Activated effector memory CD4-positive, alpha-beta T cell treated with Interleukin-2 at 50 U/mL for 16 hours (primary cell): ENCODE data around the gene YOD1.
"Not testable (repeated sequence)": the region's sequence is repeated elsewhere in the genome, so short reads cannot be mapped to it uniquely, and the experiment has no call there.

Experiments used
- DNase-seq: peaks from one replicate; pipeline ENCODE4 v3.0.0-alpha.2; 2020

Gene YOD1

DNA sequence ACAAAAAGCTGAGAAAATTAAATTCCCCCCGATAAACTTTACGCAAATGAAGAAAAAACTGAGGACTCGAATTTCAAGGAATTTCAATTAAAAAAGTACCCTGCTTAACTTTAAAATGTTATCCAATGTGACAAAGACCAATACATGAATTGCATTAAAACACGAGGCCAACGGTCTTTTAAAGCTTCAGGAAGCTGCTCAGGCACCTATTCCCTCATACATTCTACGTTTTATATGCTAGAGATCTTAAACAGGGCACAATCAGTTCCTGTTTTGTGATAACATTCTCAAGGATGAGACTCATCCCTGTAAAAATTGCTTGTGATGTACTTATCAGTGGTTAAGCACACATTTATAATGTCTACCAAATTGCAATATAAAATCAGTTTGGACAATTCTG is 3.0 kb downstream of the YOD1 start:
- DNase-seq, result no peak

DNA sequence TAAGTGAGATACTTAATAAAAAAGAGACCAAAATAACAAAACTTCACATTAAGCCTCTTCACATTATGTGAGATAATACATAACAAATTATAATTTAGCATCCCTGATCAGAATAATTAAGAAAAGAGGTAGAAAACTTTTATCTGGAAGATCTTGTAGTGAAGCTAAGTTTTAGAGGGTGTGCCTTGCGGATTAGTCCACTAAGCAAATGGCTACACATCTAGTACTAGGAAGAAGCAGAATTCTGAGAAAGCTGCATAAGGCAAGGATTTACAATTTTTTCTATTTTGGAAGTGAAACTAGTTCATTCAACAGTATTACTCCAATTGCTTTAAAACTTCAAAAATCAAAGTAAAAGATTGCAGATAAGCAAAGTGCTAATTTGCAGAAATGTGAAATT is 3.5 kb downstream of the YOD1 start:
- DNase-seq, result no peak

DNA sequence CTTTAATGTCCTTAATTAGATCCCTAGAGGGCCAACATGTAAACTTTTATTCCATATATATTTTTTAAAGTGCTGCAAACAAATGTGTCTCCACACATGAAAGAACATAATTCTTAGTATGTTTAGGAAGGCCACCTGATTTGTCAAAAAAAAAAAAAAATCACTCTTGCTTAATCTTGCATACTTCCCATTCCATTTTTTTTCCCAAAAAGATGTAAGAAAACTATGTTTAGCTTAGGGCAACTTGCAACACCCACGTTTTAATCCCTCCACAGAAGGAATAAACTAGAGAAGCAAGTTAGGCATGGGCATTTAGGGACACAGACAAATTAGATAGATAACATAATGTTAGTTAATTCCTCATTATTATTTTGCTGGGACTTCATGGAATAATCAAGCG is 5.6 kb downstream of the YOD1 start:
- DNase-seq, result no peak

DNA sequence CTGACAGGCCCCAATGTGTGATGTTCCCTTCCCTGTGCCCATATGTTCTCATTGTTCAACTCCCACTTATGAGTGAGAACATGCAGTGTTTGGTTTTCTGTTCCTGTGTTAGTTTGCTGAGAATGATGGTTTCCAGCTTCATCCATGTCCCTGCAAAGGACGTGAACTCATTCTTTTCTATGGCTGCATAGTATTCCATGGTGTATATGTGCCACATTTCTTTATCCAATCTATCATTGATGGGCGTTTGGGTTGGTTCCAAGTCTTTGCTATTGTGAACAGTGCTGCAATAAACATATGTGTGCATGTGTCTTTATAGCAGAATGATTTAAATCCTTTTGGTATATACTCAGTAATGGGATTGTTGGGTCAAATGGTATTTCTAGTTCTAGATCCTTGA is 9.6 kb downstream of the YOD1 start:
- DNase-seq, result not testable (repeated sequence)

DNA sequence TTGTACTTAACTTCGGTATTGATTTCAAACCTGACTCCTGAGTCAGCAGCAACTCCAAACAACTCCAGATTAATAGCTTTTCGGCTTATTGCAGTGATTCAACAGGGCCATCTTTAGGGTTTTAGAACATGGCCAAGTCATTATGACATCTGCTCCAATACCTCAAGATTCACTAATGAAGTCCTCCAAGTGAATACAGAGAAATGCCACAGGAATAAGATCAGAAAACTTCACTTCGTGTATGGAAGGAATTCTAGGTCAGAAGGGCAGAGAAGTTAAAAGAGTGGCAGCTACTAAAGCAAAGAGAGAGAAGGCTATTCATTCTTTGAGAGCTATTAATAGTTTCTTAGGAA is 10.9 kb downstream of the YOD1 start:
- DNase-seq, result no peak

DNA sequence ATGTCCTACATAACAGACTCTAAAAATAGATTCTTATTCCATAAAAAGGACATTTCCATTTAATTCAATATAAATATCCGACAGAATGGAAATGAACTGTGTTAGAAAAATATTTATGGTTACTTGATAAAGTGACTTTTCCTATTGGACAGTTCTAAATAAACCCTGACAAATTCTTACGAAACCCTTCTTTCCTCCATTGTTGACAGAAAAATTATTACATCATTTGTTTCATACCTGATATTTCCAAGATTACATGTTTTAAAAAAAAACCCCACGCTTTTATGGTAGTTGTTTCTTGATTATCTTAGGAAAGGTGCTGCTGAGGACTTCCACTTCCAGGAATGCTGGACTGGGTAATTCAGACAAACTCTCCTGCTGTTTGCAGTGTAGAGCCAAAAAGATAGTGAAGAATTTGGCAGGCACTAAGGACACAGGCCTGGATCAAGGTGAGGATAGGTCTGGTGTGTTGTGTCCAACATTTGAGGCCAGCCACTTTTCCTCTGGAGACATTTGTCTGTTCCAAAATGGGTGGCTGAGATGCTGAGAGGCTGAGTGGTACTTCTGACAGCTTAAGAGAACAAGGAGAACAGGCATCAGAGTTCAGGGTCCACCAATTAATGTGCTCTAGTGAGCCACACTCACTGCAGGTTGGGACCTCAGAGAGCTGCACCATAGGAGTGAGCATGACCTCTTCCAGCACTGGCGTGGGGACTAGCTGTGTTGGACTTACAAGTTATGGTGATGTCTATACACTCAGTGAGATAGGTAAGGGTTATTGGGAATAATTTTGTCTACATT is 11.4 kb downstream of the YOD1 start:
- no peak for DNase-seq

DNA sequence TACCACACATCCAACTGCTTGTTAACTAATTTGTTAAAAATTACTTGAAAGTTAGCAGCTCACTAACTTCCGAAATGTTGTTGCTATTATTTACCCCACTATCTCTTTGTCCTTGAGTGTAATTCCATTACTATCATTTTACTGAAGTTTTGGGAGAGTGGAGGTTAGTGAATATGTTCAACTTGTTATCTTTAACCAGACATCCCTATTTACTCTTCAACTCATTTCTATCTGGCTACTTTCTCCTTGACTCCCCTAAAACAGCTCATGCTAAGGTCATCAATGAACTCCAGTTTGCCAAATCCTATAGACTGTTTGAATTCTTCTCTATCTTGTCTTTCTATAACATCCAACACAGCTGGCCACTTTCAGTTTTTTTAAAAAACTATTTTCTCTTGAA is 14.1 kb downstream of the YOD1 start:
- DNase-seq, result no peak

DNA sequence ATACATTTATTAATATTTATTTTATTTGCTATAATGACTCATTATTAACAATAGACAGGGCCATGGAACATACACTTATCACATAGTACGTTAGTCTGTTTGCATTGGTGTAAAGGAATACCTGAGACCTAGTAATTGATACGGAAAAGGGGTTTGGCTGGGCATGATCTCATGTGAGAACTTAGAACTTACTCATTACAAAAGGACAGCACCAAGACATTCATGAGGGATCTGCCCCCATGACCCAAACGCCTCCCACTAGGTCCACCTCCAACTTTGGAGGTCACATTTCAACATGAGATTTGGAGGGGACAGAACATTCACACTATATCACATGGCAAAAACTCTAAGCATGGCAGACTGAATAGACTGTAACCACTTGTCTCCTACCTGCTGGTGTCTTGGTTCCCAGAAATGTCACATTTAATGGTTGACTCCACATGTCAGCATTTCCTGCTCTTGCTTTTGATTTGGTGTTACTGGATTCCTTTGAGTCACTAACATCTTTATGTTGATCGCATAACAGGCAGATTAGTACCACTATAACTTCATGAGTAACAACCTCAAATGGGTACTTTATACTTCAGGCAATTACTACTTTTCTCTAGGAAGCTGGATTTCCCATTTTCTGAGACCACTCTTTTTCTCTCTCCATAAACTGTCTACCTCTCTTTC is 15.0 kb downstream of the YOD1 start:
- no peak for DNase-seq

DNA sequence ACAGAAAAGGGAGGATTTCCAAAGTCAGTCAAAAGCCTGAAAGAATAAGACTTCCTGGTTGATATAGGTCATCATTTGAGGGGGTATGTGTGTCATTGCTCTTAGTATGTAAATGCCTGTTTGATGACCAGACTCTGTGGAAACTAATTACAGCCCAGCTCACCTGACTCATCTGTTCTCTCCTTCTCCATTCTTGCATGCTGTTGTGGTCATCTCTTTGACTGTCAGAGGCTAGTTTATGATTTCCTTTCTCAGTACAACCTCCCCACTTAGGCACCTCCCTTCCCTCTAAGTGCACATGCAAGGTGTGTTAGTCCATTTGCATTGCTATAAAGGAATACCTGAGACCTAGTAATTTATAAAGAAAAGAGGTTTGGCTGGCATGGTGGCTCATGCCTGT is 16.0 kb downstream of the YOD1 start:
- DNase-seq, result no peak

DNA sequence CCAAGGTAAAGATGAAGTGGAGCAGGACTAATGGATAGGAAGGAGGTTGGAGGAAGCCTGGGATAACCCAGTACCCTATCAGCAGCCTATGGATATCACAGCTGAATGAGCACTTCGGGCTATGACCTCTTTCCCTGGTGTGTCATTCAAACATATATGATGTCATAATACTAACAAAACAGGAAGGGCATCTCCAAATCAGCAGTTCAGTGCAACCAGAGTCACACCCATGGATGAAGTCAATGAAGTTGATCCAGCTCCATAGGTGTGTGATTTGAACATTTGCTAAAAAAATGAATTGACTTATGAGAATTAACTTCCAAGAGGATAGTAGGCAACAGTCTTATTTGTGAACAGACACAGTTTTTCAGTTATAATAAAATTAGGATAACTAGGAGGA is 16.8 kb downstream of the YOD1 start:
- DNase-seq, result no peak

DNA sequence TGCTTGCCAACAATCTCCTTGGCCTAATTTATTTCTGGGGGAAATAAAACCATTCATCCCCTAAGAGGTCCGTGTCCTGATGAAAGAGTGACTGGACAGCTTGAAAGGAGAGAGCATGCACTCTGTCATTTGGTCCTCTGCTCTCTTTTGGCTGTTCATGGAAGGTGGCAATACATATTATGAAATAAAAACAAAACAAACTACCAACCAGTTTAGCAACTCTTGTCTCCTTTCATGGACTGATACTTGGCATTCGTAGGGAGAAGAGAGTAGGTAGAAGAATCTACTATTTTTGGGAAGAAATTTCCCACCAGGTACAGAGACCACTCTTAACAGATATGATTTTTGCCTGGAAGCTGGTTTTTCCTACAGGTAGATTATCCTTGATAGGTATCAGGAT is 17.7 kb downstream of the YOD1 start:
- DNase-seq, result no peak

DNA sequence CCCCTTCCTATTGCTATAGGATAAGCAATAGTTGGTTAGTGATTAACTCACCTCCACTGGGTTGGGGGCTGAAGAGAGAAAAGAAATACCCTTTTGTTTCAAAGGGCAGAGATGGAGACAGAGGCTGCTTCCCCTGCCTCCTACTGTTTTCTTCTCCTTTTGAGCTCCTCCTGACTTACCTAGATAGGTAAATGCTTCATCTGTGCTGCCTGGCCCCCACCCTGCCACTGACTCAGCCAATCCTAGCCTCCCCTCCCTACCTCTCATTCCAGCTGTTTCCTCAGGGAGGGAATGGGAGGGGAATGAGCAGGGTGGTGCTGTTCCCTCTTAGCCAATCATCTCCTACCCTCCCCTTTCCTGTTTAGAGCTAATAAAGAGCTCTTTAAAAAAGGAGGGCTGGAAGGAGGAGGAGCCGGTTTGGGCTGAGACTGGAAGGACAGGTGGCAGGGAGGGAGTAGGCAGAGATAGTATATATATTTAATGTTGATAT is 18.4 kb downstream of the YOD1 start, which contains the start of gene C1orf116:
Gene C1orf116 (minus strand): TSS at position 229 of the 490 bp plus-strand sequence. CDS start 5,158 bp downstream, outside the sequence.
- no peak for DNase-seq

DNA sequence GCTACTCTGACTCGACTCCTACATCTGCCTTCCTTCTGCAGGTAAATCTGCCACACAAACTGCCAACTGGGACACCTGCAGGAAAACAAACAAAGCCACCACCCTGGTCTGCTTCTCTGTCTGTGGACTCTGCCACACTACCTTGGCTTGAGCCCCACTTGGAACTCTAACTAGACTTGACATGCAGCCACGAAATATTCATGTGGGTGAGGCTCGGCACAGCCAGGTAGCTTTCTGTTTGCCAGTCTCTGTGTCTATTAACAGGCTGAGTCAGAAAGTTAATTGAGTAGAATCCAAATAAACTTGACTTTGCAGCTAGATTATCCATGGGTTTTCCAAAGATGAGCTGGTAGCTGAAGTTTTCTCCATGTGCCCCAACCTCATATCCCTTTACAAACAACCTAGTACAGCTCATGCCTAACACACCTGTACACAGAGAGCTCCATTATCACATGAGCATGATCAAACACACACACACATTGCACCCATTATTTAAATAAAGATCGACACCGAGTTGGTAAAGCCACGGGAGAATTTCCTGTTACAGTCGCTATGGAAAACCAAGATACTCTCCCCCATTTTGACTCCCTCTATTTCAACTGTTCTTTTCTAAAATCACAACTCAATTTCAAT is 19.3 kb downstream of the YOD1 start:
- DNase-seq, result no peak

DNA sequence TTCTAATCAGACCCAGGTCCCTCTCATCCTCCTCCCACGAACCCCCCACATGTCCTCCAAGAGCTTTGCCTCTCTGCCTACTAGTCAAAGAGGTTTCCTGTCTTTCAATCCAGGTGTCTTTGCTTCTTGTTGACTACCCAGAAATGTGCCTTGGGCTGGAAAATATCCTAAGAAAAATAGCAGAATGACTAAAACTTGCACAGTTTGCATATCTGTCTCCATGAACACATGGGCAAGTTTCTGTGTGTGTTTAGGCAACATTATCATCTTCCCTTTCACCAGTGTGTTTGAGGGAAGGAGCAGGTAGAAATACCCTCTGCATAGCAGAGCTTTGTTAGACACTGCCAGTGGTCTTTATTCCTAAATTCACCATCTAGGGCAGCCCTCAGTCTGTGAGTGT is 20.0 kb downstream of the YOD1 start:
- DNase-seq, result no peak

DNA sequence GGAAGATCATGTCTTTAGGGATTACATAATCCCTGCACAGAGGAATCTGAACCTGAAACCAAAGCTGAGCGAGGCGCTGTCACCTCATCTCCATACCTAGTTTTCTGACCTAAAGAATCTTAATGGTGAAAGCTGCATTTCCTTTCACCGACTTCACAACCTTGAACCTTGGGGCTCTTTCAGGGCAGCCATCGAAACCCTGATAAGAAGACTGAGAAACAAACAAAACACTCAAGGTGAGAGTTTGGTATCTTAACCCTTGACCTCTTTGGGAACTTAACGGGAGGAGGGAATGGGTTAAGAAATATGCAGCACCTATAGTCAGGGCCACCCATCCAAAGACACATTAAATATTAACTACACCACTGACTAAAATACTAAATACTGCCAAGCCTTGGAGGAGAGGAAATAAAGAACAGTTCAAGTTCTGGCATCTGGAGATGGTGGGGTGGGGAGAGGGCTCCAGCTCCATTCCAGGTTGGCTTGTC is 20.4 kb downstream of the YOD1 start:
- no peak for DNase-seq

DNA sequence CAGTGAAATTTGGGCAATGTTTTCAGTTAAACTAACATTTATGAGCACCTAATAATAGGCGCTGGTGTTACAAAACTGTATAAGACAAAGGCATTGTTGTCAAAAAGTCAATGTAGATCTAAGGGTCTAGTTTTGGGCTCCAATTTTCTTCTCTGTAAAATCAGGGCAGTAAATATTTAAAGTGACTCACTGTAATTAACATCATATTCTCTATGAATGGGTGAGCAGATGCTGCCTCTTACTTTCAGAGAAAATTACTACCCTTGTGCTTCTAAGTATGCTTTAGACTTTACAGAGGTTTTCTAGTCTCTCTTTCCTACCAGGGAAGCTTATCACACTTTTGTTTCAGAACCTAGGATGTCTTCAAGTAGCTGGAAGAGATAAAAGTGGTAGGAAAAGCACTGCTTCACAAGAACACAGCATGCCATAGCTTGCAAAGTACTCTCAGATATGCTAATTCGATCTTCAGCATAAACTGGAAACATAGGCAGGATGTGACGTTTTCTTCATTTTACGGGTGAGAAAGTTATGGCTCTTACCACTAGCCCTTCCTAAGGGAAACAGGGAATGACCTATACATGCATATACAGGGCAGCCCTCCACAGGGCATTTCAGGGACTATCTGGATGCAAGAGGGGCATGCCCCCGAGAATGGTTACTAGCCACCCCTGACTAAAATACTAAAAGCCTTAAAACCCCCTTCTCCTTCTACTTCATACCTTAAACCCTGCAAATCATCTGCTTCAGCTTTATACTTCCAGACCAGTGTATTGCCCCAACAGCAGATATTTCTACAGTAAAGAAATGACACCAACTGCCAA is 21.1 kb downstream of the YOD1 start:
- DNase-seq, result no peak

DNA sequence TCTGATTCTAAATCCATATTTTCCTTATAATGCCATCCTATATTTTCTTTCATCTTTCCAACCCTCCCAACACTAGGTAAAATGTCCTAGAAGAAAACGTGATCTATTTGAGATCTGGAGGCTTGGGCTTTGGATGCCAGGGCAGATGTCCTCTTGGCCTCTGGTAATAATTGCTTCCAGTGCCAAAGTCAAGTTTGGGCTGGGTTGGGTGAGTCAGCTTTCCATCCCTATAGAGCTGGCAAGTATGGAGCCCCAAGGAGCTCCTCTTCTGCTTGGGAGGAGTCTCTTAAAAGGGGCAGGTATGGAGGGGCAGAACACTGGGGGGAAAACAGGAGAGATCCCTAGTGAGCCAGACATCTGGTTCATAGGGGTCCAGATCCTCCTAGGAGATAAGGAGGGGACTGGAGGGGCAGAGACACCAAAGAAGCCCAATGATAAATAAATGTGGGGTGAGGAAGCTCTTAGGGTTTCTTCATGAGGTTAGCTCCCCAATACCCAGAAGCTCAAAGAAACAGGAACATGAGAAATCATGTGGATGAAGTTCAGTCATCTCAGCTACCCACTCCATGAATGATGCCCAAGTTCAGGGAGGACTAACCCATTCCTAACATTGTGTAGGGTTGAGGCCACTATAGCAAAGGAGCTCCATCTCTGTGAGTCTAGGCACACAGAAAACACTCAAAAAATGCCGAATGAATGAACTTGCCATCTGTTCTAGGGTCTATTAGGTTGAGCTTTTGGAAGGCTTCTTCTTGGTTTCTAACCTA is 21.9 kb downstream of the YOD1 start:
- DNase-seq, result no peak

DNA sequence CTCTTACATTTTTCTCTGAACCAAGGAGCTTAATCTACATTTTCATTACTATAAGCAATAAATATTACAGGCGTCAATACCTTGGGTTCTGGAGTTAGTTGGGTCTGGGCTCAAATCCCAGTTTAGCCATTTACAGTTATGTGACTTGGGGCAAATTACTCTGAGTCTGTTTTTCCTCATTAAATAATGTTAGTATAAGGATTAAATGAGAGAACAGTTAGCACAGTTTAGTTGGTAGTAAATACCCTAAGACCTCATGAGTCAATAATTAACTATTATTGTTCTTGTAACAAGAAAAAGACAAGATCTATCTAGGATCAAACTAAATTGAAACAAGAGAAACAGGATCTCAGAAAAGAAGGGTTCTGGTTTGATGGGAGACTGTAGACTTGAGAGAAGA is 23.1 kb downstream of the YOD1 start:
- no peak for DNase-seq

DNA sequence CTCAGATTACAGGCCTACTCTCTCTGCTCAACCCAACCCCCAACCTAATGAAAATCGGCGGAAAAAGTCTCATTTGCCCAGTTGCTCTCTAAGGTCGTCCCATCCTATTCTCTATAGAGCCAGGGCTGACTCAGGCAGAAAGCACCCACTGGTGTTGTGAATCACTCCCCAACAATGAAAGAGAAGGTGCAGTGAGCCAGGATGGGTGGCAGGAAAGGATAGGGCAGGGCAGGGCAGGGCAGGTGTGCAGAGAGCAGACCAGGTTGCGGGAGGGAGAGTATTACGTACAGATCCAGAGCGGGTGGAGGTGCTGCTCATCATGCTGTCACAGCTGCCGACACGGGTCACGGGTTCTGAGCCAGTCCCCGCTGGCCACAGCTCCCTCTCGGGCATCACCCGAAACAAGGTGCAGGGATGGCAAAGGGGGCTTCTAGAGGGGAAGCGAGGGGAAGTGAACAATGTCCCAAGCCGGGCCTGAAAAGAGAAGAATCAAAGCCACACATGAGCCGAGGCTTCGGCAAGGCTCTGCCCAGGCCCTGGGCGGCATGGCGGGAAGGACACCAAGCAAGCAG is 23.7 kb downstream of the YOD1 start:
- no peak for DNase-seq

DNA sequence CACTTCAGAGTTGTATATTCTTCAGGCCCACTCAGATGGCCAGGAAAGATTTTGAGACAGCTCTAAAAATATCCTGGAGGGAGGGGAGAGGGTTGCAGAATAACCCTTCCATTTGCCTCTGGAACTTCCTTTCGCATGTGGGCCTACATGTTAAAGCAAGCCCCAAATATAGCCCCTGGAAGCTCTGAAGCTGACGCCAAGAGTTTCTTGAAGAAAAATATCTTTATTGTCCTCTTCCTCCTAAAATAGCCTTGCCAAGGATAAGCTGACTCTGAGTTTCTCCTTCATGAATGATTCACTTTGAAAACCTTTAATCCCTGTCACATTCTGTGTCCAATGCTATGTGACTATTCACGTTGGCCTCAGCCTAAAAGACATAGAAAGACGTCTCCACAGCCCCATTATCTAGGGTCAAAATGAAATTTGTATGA is 24.9 kb downstream of the YOD1 start:
- DNase-seq, result no peak

DNA sequence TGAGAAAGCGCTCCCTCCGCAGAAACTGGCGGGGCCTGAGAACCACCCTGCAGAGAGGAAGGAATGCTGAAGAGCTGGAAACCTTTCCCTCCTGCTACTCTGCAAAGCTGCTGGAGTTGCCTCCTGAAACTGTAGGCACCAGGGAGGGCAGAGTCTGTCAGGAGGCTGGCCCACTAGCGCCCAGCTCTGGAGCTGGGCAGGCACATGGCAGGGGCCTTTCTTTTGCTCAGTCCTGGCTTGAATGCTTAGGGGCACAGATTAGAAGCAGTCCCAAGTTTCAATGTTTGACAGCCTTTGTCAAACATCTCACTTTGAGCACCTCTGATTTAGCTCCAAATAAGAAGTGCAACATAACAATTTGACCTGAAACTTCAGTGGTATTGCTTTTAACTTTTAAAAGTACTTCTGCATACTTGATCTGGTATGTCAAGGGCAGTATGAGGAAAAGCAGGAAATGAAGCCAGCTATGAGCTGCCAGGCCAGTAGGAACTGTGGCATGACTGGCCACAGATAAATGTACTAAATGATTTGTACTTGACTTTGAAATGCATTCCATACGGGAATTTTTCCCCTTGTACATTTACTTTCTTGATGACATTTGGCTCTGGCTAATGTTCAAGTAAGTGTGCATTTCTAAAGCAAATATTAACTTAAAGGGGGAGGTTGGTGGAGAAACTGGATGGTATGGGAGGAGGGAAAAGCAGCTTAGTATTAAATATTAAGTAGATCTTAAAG is 25.7 kb downstream of the YOD1 start:
- no peak for DNase-seq
